AG09319 (cell line): Measurements from ENCODE around the gene WDR27.

Experiments
- DNase-seq: peaks from one replicate; pipeline ENCODE4 v3.0.0-alpha.2; 2010; ENCODE audit warnings: low read depth; ENCODE audit errors: extremely low read depth
- CTCF ChIP-seq: IDR thresholded peaks from 2 replicates; pipeline ENCODE4 v1.5.1; 2011; ENCODE audit warnings: low read depth, mild to moderate bottlenecking, inconsistent platforms, low read length, moderate library complexity

The WDR27 gene

GRCh38 chr6:169632841-169633240 is 69.0 kb downstream of the WDR27 start:
- DNase-seq: no peak
- TF ChIP-seq CTCF: no peak

- no peak for TF ChIP-seq CTCF
- DNase-seq: no peak
These were observed 72.6 kb downstream of the WDR27 start for GRCh38 chr6:169629256-169629655.

GRCh38 chr6:169627736-169628607 is 73.9 kb downstream of the WDR27 start:
- no peak for DNase-seq
- TF ChIP-seq CTCF: no peak

GRCh38 chr6:169626649-169627048 is 75.2 kb downstream of the WDR27 start:
- TF ChIP-seq CTCF: no peak
- no peak for DNase-seq

- no peak for TF ChIP-seq CTCF
These were observed 75.7 kb downstream of the WDR27 start for GRCh38 chr6:169626169-169626568.

GRCh38 chr6:169625376-169625775 is 76.5 kb downstream of the WDR27 start:
- no peak for DNase-seq
- TF ChIP-seq CTCF: no peak

More at GRCh38 chr6:169626169-169626568, 75.7 kb downstream of the WDR27 start:
- DNase-seq: no peak

- DNase-seq: no peak
These were observed 77.0 kb downstream of the WDR27 start for GRCh38 chr6:169624785-169625184.

More at GRCh38 chr6:169624785-169625184, 77.0 kb downstream of the WDR27 start:
- TF ChIP-seq CTCF: no peak
